Activated CD4-positive, alpha-beta memory T cell treated with anti-CD3 and anti-CD28 coated beads, Interleukin-2, amount 10 ng/mL, durations not matched to agents 7 days and 5 days (primary cell): Measurements from ENCODE around the gene BTBD18. TPM values are rescaled to one million over a fixed set of nuclear protein-coding genes. Genes with fewer than 3 reads are reported as not detected.
"Not testable (repeated sequence)": the region's sequence is repeated elsewhere in the genome, so short reads cannot be mapped to it uniquely, and the experiment has no call there.

Source experiments
- CTCF ChIA-PET: fragments of 350-600 bp; sonication (Branson Sonifier 250); formaldehyde crosslinking; loops from one replicate; lab custom pipeline; 2021; ENCODE audit warnings: antibody characterized with exemption, inconsistent platforms; lab: Charles Lee
- POLR2A ChIA-PET: fragments of 350-600 bp; sonication (Branson Sonifier 250); formaldehyde crosslinking; loops from one replicate; lab custom pipeline; 2021; ENCODE audit warnings: antibody characterized with exemption; lab: Charles Lee
- DNase-seq: peaks from one replicate; pipeline ENCODE4 v3.0.0-alpha.2; 2020
- H3K27ac Mint-ChIP-seq: one replicate; pipeline ENCODE4 v1.8.0; 2021; ENCODE audit warnings: mild to moderate bottlenecking, mixed read lengths
- H3K27me3 Mint-ChIP-seq: one replicate; pipeline ENCODE4 v1.8.0; 2021; ENCODE audit warnings: mixed read lengths
- H3K36me3 Mint-ChIP-seq: one replicate; pipeline ENCODE4 v1.8.0; 2021; ENCODE audit warnings: low read depth, mixed read lengths
- H3K4me1 Mint-ChIP-seq: one replicate; pipeline ENCODE4 v1.8.0; 2021; ENCODE audit warnings: mixed read lengths
- H3K4me3 Mint-ChIP-seq: one replicate; pipeline ENCODE4 v1.8.0; 2021; ENCODE audit warnings: mild to moderate bottlenecking, mixed read lengths
- H3K9me3 Mint-ChIP-seq: one replicate; pipeline ENCODE4 v1.8.0; 2021; ENCODE audit warnings: mixed read lengths
- total RNA-seq, 2 experiments: library from RNA; stranded (reverse); gene quantifications; one replicate each; pipeline ENCODE4 v1.2.3, GENCODE V29; 2021

Gene BTBD18
- total RNA-seq, 2 experiments from 2014 or later = not detected

- CTCF ChIA-PET = interaction anchor here (0.7 to 2.0 kb wide), 5 partner anchors 87 to 158 kb away, joined by 3 to 16 read pairs (median 4); partner anchors contain the start of gene UBE2L6
- Mint-ChIP-seq H3K27ac (peak within 1 kb of the TSS; percentile 90), H3K27me3 (no peaks in the 10 kb centered on the region), H3K9me3 (no peaks in the 10 kb centered on the region), H3K4me3 (peak within 1 kb of the TSS; percentile 98), H3K36me3 (peaks cover 22% of the 10 kb centered on the region), H3K4me1 (peaks cover 58% of the 10 kb centered on the region)
- DNase-seq = peak; percentile 93
- POLR2A ChIA-PET = interaction anchor here (0.6 to 6.8 kb wide), 15 partner anchors 10 to 377 kb away, joined by 3 to 54 read pairs (median 4); partner anchors contain the start of genes CLP1, SELENOH, SSRP1 and TIMM10
Observed at GRCh38 chr11:57712256-57713150, 39.1 kb downstream of the BTBD18 start, which contains the start of gene TMX2. Gene TMX2 (plus strand): TSS chr11:57712593. CDS start chr11:57712619, 26 bp downstream.

DNA sequence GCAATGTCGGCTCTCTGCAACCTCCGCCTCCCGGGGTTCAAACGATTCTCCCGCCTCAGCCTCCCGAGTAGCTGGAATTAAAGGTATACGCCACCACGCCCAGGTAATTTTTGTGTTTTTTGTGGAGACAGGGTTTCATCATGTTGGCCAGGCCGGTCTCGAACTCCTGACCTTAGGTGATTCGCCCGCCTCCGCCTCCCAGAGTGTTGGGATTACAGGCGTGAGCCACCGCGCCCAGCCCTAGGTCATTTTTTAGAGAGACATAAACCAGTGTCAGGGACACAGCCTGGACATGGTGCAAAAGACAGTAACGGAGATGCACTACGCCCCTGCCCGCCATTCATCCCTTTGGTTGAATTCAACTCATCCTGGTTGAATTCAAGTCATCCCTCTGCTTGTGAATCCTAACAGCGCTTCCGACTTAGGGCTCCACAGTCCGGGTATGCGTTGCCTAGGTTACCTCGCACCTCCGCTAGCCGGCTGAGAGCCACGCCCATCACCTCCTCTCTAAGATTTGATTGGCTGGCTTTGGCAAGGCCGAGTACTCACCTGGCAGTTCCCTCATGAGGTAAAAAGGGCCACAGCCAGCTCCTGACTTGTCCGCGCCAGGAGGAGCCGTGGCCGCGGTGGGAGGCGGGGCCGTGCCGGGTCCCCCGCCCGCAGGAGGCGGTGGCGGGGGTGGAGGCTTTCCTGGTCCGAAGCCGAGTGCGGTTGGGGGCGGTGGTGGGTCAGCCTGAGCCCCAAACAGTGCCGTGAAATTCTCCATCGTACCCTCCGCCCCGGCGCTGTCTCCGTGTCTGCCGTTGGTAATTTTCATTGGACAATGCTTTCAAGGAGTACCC is 40.0 kb downstream of the BTBD18 start, which contains the start of gene MED19:
Gene MED19, minus strand, starts transcription at position 802 of the 842 bp plus-strand sequence. Its CDS starts 36 bp downstream, at position 766.
- Mint-ChIP-seq H3K9me3 (no peaks in the 10 kb centered on the region), H3K4me3 (peak within 1 kb of the TSS; percentile 98), H3K36me3 (peaks cover 22% of the 10 kb centered on the region), H3K27ac (peak within 1 kb of the TSS; percentile 90), H3K27me3 (no peaks in the 10 kb centered on the region), H3K4me1 (peaks cover 59% of the 10 kb centered on the region)
- peak; percentile 81 for DNase-seq
- POLR2A ChIA-PET = interaction anchor here (1.0 to 6.8 kb wide), 13 partner anchors 9 to 376 kb away, joined by 3 to 54 read pairs (median 4); partner anchors contain the start of genes CLP1, SELENOH, SSRP1 and TIMM10
- CTCF ChIA-PET = interaction anchor here (0.7 to 4.1 kb wide), 6 partner anchors 58 to 185 kb away, joined by 3 to 20 read pairs (median 4); partner anchors contain the start of gene UBE2L6

DNA sequence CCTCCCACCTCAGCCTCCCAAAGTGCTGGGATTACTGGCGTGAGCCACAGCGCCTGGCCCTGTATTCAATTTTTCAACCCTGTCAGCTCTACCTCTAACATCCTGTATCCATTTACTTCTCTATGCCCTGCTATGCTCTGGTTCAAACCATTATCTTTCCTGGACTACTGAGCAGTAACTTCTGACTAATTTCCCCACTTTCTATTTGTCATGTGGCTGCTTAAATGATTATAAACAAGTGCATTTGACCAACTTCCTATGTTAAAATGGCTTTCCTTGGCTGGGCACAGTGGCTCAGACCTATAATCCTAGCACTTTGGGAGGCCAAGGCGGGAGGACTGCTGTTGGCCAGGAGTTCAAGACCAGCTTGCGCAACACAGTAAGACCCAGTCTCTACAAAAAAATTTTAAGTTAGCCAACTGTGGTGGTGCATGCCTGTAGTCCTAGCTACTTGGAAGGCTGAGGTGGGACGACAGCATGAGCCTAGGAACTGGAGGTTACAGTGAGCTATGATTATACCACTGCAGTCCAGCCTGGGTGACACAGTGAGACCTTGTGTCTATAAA is 41.7 kb downstream of the BTBD18 start:
- no peak for DNase-seq
- Mint-ChIP-seq H3K4me1 (peaks cover 57% of the 10 kb centered on the region), H3K27me3 (no peaks in the 10 kb centered on the region), H3K27ac (peak overlapping the region; percentile 7), H3K36me3 (peaks cover 29% of the 10 kb centered on the region), H3K9me3 (no peaks in the 10 kb centered on the region), H3K4me3 (no peak overlapping the region)
- ChIA-PET CTCF (interaction anchor here (0.6 to 4.1 kb wide), 4 partner anchors 20 to 918 kb away, joined by 3 to 20 read pairs (median 4); no protein-coding TSS in a partner anchor), POLR2A (interaction anchor here (0.8 to 6.8 kb wide), 7 partner anchors 10 to 91 kb away, joined by 3 to 54 read pairs (median 4); partner anchors contain the start of genes BTBD18 and SELENOH)

DNA sequence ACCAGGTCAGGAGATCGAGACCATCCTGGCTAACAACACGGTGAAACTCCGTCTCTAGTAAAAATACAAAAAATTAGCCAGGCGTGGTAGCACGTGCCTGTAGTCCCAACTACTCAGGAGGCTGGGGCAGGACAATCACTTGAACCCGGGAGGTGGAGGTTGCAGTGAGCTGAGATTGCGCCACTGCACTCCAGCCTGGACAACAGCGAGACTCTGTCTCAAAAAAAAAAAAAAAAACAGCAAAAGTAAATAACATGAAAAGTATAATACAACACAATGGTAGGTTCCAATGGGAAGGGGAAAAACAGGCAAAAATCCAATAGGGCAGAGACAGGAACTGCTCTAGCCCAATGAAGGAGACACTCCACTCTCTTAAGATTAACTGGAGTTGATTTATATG is 46.2 kb downstream of the BTBD18 start:
- not testable (repeated sequence) for H3K4me3 Mint-ChIP-seq, H3K27me3 Mint-ChIP-seq, DNase-seq, H3K9me3 Mint-ChIP-seq, H3K27ac Mint-ChIP-seq
- ChIA-PET CTCF (interaction anchor here (0.9 to 1.8 kb wide), 2 partner anchors 9 to 95 kb away, joined by 3 to 6 read pairs; no protein-coding TSS in a partner anchor), POLR2A (interaction anchor here (0.8 to 1.5 kb wide), 3 partner anchors 9 to 95 kb away, joined by 3 to 4 read pairs (median 3); no protein-coding TSS in a partner anchor)
- Mint-ChIP-seq H3K4me1 (peaks cover 24% of the 10 kb centered on the region), H3K36me3 (peaks cover 44% of the 10 kb centered on the region)

DNA sequence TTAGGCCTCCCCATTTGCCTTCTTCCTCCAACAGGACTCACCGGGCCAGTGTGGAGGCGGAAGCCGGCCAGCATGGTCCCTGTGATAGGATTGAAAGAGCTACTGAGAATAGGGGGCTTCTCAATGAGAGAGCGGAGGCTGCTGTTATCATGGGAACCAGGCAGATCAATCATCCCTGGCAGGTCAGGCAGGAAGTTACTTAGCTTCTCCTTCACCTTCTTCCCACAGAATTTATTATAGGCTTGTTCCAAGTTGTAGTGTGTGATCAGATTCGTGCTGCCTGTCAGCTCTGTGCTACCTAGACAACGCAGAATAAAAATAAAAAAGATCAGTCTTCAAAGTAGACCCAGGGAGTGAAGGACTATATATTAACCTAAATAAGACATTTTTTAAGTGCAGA is 46.7 kb downstream of the BTBD18 start:
- peaks cover 20% of the 10 kb centered on the region for H3K4me1 Mint-ChIP-seq
- no peaks in the 10 kb centered on the region for H3K27me3 Mint-ChIP-seq
- peaks cover 46% of the 10 kb centered on the region for H3K36me3 Mint-ChIP-seq
- H3K4me3 Mint-ChIP-seq = no peak overlapping the region
- ChIA-PET CTCF (interaction anchor here (0.7 to 1.4 kb wide), 2 partner anchors 9 to 64 kb away, joined by 3 to 5 read pairs; no protein-coding TSS in a partner anchor), POLR2A (no interaction called here)
- no peak overlapping the region for H3K27ac Mint-ChIP-seq
- no peak for DNase-seq
- no peaks in the 10 kb centered on the region for H3K9me3 Mint-ChIP-seq

DNA sequence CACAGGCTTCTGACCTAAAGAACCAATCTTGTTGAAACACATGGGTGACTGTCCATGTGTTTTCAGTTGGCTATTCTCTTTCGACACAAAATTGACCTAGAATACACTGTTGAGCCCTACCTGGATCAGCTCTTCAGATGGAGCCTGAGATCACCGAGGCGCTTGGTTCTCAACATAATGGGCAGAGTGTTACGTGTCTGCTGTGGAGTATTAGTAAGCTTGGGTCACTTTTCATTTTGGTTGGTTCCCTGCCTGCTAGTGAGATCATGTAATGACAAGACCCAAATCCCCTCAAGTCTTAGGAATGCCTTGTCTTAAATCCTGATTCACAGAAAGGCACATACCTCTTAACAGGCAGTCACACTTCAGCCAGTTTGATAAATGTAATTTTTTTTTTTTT is 48.3 kb downstream of the BTBD18 start:
- CTCF ChIA-PET = interaction anchor here (0.8 to 1.4 kb wide), 2 partner anchors 63 to 97 kb away, joined by 3 to 5 read pairs; no protein-coding TSS in a partner anchor
- no peak overlapping the region for H3K27ac Mint-ChIP-seq
- POLR2A ChIA-PET = interaction anchor here (1.5 kb wide), 1 partner anchor 8 kb away, joined by 6 read pairs; the partner anchor contains the start of genes MED19 and TMX2
- DNase-seq = no peak
- H3K27me3 Mint-ChIP-seq = no peaks in the 10 kb centered on the region
- no peak overlapping the region for H3K4me3 Mint-ChIP-seq
- H3K9me3 Mint-ChIP-seq = no peaks in the 10 kb centered on the region
- H3K4me1 Mint-ChIP-seq = peaks cover 5% of the 10 kb centered on the region
- peaks cover 57% of the 10 kb centered on the region for H3K36me3 Mint-ChIP-seq

DNA sequence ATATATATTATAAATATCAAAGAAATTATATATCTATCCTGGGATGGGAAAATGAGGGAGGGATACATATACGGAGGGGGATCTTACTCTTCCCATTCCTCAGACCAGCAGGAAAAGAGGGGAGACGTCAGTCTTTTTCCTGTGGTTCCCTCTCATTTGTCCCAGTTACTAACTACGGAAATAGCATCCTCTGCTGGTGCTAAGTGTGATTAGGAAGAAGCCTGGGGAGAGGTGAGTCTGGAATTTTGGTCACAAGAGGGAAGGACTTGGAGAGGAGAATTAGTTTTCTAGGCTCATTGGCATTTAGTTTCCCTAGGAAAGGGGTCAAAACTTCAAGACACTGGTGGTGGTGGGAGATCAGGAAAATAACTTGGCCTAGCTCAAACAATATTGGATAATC is 51.2 kb downstream of the BTBD18 start:
- Mint-ChIP-seq H3K27me3 (no peaks in the 10 kb centered on the region), H3K4me1 (no peaks in the 10 kb centered on the region), H3K9me3 (no peaks in the 10 kb centered on the region), H3K4me3 (no peak overlapping the region), H3K36me3 (peaks cover 64% of the 10 kb centered on the region), H3K27ac (no peak overlapping the region)
- ChIA-PET POLR2A (no interaction called here), CTCF (interaction anchor here (1.8 kb wide), 1 partner anchor 100 kb away, joined by 5 read pairs; no protein-coding TSS in a partner anchor)
- no peak for DNase-seq

GRCh38 chr11:57699813-57700212 is 51.8 kb downstream of the BTBD18 start:
- DNase-seq = no peak
- H3K27me3 Mint-ChIP-seq = no peaks in the 10 kb centered on the region
- ChIA-PET CTCF (interaction anchor here (1.8 kb wide), 1 partner anchor 100 kb away, joined by 5 read pairs; no protein-coding TSS in a partner anchor), POLR2A (interaction anchor here (1.0 kb wide), 1 partner anchor 12 kb away, joined by 6 read pairs; the partner anchor contains the start of genes MED19 and TMX2)
- peaks cover 65% of the 10 kb centered on the region for H3K36me3 Mint-ChIP-seq
- H3K4me3 Mint-ChIP-seq = no peak overlapping the region
- no peak overlapping the region for H3K27ac Mint-ChIP-seq
- H3K9me3 Mint-ChIP-seq = no peaks in the 10 kb centered on the region
- H3K4me1 Mint-ChIP-seq = no peaks in the 10 kb centered on the region

- no peaks in the 10 kb centered on the region for H3K4me1 Mint-ChIP-seq
- POLR2A ChIA-PET = interaction anchor here (1.0 to 1.2 kb wide), 3 partner anchors 11 to 15 kb away, joined by 3 to 6 read pairs (median 4); partner anchors contain the start of genes MED19 and TMX2
- CTCF ChIA-PET = interaction anchor here (1.8 kb wide), 1 partner anchor 101 kb away, joined by 5 read pairs; no protein-coding TSS in a partner anchor
- no peaks in the 10 kb centered on the region for H3K9me3 Mint-ChIP-seq
- H3K4me3 Mint-ChIP-seq = no peak overlapping the region
- H3K27me3 Mint-ChIP-seq = no peaks in the 10 kb centered on the region
- peaks cover 59% of the 10 kb centered on the region for H3K36me3 Mint-ChIP-seq
- no peak overlapping the region for H3K27ac Mint-ChIP-seq
- DNase-seq = no peak
Observed at GRCh38 chr11:57698843-57699365, 52.7 kb downstream of the BTBD18 start.
